ENCODE measurements around the gene MYO3B.

GRCh38 chr2:170517538-170517937, 339.6 kb downstream of the MYO3B start:
- TF ChIP-seq CREB1 (IDR thresholded peaks at IDR 0.05; ENCODE audit: low read depth) (no peak), RAD21 (IDR thresholded peaks at IDR 0.05; ENCODE audit: low read depth) (no peak), CEBPB (IDR thresholded peaks at IDR 0.05) (no peak), FOXM1 (IDR thresholded peaks at IDR 0.05; ENCODE audit: borderline replicate concordance, low read depth) (no peak), TEAD4 (IDR thresholded peaks at IDR 0.05) (no peak), NFIC (IDR thresholded peaks at IDR 0.05) (no peak), REST (IDR thresholded peaks at IDR 0.05; ENCODE audit: low read depth) (no peak), EP300 (IDR thresholded peaks at IDR 0.05; ENCODE audit: borderline replicate concordance) (no peak), USF1 (IDR thresholded peaks at IDR 0.05) (no peak)
